Natural killer cell (primary cell): Measurements from ENCODE around the gene NOX4. TPM values are rescaled to one million over a fixed set of nuclear protein-coding genes. Genes with fewer than 3 reads are reported as not detected.

ENCODE experiments used
- ATAC-seq, 3 donors: fragments of 150-1000 bp in 2 of 3; fragments of 200-7000 bp in 1 of 3; cut with Tn5 transposase; 1 replicate in 1 of 3; 2 replicates in 2 of 3; pipeline ENCODE4 v1.10.0; 2021; ENCODE audit warnings: mild to moderate bottlenecking in 2 of 3, moderate library complexity in 2 of 3
- DNase-seq, 2 donors: peaks; one replicate each; pipeline versions ENCODE4 v3.0.0 to v3.0.0-alpha.2; 2013 to 2021; ENCODE audit warnings: mixed read lengths in 1 of 2
- H3K27ac ChIP-seq: one replicate; pipeline ENCODE4 v1.5.1; 2013; ENCODE audit warnings: mild to moderate bottlenecking, low read length
- H3K27me3 ChIP-seq: one replicate; pipeline ENCODE4 v1.6.1; 2013; ENCODE audit warnings: low read length; ENCODE audit not compliant: control insufficient read depth, insufficient read depth
- H3K36me3 ChIP-seq: one replicate; pipeline ENCODE4 v1.6.1; 2013; ENCODE audit warnings: low read length; ENCODE audit not compliant: control insufficient read depth, insufficient read depth
- H3K4me1 ChIP-seq: one replicate; pipeline ENCODE4 v1.6.1; 2013; ENCODE audit warnings: low read length; ENCODE audit not compliant: control insufficient read depth, insufficient read depth
- H3K4me3 ChIP-seq: one replicate; pipeline ENCODE4 v1.5.1; 2013; ENCODE audit warnings: low read length
- H3K9me3 ChIP-seq: one replicate; pipeline ENCODE4 v1.6.1; 2013; ENCODE audit warnings: low read length; ENCODE audit not compliant: control insufficient read depth, insufficient read depth
- H3K27ac Mint-ChIP-seq, 2 donors: one replicate each; pipeline ENCODE4 v1.8.0; 2022; ENCODE audit warnings: mild to moderate bottlenecking in 2 of 2, mixed read lengths in 2 of 2, moderate library complexity in 1 of 2
- H3K27me3 Mint-ChIP-seq, 2 donors: one replicate each; pipeline ENCODE4 v1.8.0; 2022; ENCODE audit warnings: low read depth in 2 of 2, mixed read lengths in 2 of 2
- H3K36me3 Mint-ChIP-seq: one replicate; pipeline ENCODE4 v1.8.0; 2022; ENCODE audit warnings: mixed read lengths
- H3K4me1 Mint-ChIP-seq, 2 donors: one replicate each; pipeline ENCODE4 v1.8.0; 2022; ENCODE audit warnings: mixed read lengths in 2 of 2
- H3K4me3 Mint-ChIP-seq: one replicate; pipeline ENCODE4 v1.8.0; 2022; ENCODE audit warnings: mild to moderate bottlenecking, moderate library complexity, mixed read lengths
- H3K9me3 Mint-ChIP-seq, 2 donors: one replicate each; pipeline ENCODE4 v1.8.0; 2022; ENCODE audit warnings: mixed read lengths in 2 of 2
- WGBS: methylation state at CpG from one replicate; pipeline ENCODE4 v1.1.7; 2013; ENCODE audit warnings: missing lambda C conversion rate; ENCODE audit not compliant: insufficient coverage; 5-methylcytosine and 5-hydroxymethylcytosine counted together
- intact Hi-C: fragments of 100-400 bp; cut with micrococcal nuclease; formaldehyde crosslinking; loops from one replicate; pipeline ENCODE4 v1.14.2; 2022
- total RNA-seq, 4 donors: library from RNA; stranded (reverse); fragments of 120-200 nt in 1 of 4; gene quantifications; one replicate each; pipeline versions ENCODE4 v1.2.3 to v1.2.4, GENCODE V29; 2013 to 2022
- TF ChIP-seq, protein P1 (sequence below): fragments of 200-600 bp; IDR thresholded peaks from one replicate; pipeline ENCODE4 v1.8.0; 2022; ENCODE audit warnings: antibody characterized with exemption

NOX4 gene
- total RNA-seq, 3 donors from 2014 or later (not counting 1 experiment from before 2014, with no cell fraction given): not detected

DNA sequence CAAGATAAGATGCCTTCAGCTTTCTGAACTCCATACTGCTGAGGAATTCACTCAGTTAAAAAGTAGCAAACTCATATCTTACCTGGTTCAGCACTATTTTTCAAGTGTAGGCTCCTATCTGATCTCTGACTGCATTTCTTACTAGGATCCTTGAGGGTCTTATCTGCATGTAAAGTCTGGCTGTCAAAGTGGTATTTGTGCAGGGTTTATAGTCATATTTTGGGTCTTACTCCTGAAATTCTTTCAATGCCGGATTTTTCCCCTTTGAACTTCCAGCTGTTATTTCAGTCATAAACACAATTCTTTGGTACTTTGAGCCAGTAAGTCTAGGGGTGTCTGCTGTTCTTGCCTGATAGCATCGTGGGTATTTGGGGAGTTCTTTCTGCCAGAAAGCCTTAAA is 25.3 kb upstream of the NOX4 start:
- no peak for DNase-seq

DNA sequence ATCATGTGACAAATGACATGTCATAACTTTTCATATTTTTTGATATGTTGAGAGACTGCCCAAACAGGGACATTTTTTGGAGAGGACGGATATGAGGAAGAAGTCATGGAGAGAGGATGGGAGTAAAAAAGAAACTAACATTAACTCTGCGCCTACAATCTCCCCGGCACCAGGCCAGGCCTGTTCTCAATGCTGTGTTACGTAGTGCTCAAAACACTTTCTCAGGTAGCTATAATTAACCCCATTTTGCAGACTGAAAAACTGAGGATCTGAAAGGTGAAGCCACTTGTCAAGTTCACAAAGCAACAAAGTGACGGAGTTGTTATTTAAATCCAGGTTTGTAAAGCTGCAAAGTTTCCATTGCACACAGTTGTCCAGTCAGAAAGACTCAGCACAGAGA is 17.4 kb upstream of the NOX4 start:
- Histone ChIP-seq H3K4me3 (no peak overlapping the region), H3K27ac (no peak overlapping the region), H3K36me3 (no peaks in the 10 kb centered on the region), H3K27me3 (no peaks in the 10 kb centered on the region), H3K9me3 (no peaks in the 10 kb centered on the region), H3K4me1 (no peaks in the 10 kb centered on the region)
- WGBS: 89% methylated on average over 5 of the region's 5 CpGs
- H3K36me3 Mint-ChIP-seq: no peaks in the 10 kb centered on the region
- ATAC-seq (no peak), DNase-seq (no peak)
- no peaks in the 10 kb centered on the region for H3K27me3 Mint-ChIP-seq
- TF ChIP-seq, protein P1, sequence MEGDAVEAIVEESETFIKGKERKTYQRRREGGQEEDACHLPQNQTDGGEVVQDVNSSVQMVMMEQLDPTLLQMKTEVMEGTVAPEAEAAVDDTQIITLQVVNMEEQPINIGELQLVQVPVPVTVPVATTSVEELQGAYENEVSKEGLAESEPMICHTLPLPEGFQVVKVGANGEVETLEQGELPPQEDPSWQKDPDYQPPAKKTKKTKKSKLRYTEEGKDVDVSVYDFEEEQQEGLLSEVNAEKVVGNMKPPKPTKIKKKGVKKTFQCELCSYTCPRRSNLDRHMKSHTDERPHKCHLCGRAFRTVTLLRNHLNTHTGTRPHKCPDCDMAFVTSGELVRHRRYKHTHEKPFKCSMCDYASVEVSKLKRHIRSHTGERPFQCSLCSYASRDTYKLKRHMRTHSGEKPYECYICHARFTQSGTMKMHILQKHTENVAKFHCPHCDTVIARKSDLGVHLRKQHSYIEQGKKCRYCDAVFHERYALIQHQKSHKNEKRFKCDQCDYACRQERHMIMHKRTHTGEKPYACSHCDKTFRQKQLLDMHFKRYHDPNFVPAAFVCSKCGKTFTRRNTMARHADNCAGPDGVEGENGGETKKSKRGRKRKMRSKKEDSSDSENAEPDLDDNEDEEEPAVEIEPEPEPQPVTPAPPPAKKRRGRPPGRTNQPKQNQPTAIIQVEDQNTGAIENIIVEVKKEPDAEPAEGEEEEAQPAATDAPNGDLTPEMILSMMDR: no peak
- H3K9me3 Mint-ChIP-seq: peaks cover 9 to 10% of the 10 kb centered on the region in 2 donors
- intact Hi-C loops: no loop called here
- H3K27ac Mint-ChIP-seq: no peak overlapping the region
- H3K4me1 Mint-ChIP-seq: no peaks in the 10 kb centered on the region
- no peak overlapping the region for H3K4me3 Mint-ChIP-seq

More for the DNA sequence above, 25.3 kb upstream of the NOX4 start:
- Mint-ChIP-seq H3K36me3 (no peaks in the 10 kb centered on the region), H3K27ac (no peak overlapping the region), H3K4me1 (no peaks in the 10 kb centered on the region), H3K9me3 (peaks cover 8 to 9% of the 10 kb centered on the region in 2 donors), H3K4me3 (no peak overlapping the region), H3K27me3 (no peaks in the 10 kb centered on the region)
- H3K9me3 ChIP-seq: no peaks in the 10 kb centered on the region
- H3K4me3 ChIP-seq: no peak overlapping the region
- no peak overlapping the region for H3K27ac ChIP-seq
- TF ChIP-seq, protein P1: no peak
- intact Hi-C loops: no loop called here
- no peak for ATAC-seq
- H3K4me1 ChIP-seq: no peaks in the 10 kb centered on the region
- 80% methylated on average over 2 of the region's 2 CpGs for WGBS
- no peaks in the 10 kb centered on the region for H3K36me3 ChIP-seq
- H3K27me3 ChIP-seq: no peaks in the 10 kb centered on the region

DNA sequence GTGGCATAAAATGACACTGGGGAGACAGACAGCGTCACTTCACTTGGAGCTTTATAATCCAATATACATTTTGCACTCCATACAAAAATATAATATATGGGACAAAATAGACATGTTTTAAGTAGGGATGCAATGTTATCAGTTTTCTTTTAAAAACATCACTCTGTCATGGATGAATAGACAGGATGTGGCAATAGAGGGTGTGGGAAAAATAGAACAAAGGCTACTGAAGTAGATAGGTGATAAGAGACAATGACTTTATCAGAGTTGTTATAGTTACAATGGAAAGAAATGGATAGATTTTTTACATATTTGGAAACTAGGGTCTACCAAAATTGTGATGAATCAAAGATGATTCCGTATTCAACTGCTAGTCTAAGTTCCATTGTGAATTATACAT is 13.1 kb upstream of the NOX4 start:
- DNase-seq (no peak), ATAC-seq (no peak)
- Histone ChIP-seq H3K4me1 (no peaks in the 10 kb centered on the region), H3K27me3 (no peaks in the 10 kb centered on the region), H3K36me3 (no peaks in the 10 kb centered on the region), H3K9me3 (no peaks in the 10 kb centered on the region), H3K27ac (no peak overlapping the region), H3K4me3 (no peak overlapping the region)
- intact Hi-C loops: no loop called here
- Mint-ChIP-seq H3K27me3 (no peaks in the 10 kb centered on the region), H3K27ac (no peak overlapping the region), H3K36me3 (no peaks in the 10 kb centered on the region), H3K4me3 (no peak overlapping the region), H3K4me1 (no peaks in the 10 kb centered on the region), H3K9me3 (peaks cover 12% of the 10 kb centered on the region in 2 donors)
- WGBS: 100% methylated on average over 1 of the region's 2 CpGs
- TF ChIP-seq, protein P1: no peak

DNA sequence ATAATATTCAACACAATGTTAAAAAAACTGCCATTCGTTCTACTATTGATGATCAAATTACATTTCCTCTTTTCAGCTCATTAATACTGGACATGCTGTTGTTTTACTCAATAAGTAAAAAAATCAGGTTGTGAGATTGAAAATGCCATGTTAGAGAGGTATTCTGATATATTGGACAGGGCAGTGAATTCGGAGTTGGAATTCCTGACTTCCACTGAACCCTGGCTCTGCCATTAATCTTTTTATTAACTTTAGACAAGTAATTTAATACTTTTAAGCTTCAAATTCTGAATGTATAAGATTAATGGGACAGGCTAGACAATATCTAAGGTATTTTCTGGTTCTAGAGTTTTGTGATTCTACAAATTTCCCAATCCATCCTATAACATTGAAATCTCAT is 12.2 kb upstream of the NOX4 start:
- Mint-ChIP-seq H3K9me3 (peaks cover 12% of the 10 kb centered on the region in 2 donors), H3K36me3 (no peaks in the 10 kb centered on the region), H3K27me3 (no peaks in the 10 kb centered on the region), H3K4me3 (no peak overlapping the region), H3K27ac (no peak overlapping the region), H3K4me1 (no peaks in the 10 kb centered on the region)
- no peaks in the 10 kb centered on the region for H3K4me1 ChIP-seq
- intact Hi-C loops: no loop called here
- no peak overlapping the region for H3K4me3 ChIP-seq
- WGBS: 100% methylated on average over 1 of the region's 2 CpGs
- no peaks in the 10 kb centered on the region for H3K36me3 ChIP-seq
- no peak for DNase-seq
- TF ChIP-seq, protein P1: no peak
- ATAC-seq: no peak
- no peaks in the 10 kb centered on the region for H3K9me3 ChIP-seq
- H3K27me3 ChIP-seq: no peaks in the 10 kb centered on the region
- H3K27ac ChIP-seq: no peak overlapping the region
